ENCODE results near the gene PIK3C2A.
A peak's percentile ranks its signal among the peaks of the same experiment; 100 is the strongest.
"Not testable (repeated sequence)": the region's sequence is repeated elsewhere in the genome, so short reads cannot be mapped to it uniquely, and the experiment has no call there.

Gene PIK3C2A, protein sequence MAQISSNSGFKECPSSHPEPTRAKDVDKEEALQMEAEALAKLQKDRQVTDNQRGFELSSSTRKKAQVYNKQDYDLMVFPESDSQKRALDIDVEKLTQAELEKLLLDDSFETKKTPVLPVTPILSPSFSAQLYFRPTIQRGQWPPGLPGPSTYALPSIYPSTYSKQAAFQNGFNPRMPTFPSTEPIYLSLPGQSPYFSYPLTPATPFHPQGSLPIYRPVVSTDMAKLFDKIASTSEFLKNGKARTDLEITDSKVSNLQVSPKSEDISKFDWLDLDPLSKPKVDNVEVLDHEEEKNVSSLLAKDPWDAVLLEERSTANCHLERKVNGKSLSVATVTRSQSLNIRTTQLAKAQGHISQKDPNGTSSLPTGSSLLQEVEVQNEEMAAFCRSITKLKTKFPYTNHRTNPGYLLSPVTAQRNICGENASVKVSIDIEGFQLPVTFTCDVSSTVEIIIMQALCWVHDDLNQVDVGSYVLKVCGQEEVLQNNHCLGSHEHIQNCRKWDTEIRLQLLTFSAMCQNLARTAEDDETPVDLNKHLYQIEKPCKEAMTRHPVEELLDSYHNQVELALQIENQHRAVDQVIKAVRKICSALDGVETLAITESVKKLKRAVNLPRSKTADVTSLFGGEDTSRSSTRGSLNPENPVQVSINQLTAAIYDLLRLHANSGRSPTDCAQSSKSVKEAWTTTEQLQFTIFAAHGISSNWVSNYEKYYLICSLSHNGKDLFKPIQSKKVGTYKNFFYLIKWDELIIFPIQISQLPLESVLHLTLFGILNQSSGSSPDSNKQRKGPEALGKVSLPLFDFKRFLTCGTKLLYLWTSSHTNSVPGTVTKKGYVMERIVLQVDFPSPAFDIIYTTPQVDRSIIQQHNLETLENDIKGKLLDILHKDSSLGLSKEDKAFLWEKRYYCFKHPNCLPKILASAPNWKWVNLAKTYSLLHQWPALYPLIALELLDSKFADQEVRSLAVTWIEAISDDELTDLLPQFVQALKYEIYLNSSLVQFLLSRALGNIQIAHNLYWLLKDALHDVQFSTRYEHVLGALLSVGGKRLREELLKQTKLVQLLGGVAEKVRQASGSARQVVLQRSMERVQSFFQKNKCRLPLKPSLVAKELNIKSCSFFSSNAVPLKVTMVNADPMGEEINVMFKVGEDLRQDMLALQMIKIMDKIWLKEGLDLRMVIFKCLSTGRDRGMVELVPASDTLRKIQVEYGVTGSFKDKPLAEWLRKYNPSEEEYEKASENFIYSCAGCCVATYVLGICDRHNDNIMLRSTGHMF (N-terminal part only)

DNA sequence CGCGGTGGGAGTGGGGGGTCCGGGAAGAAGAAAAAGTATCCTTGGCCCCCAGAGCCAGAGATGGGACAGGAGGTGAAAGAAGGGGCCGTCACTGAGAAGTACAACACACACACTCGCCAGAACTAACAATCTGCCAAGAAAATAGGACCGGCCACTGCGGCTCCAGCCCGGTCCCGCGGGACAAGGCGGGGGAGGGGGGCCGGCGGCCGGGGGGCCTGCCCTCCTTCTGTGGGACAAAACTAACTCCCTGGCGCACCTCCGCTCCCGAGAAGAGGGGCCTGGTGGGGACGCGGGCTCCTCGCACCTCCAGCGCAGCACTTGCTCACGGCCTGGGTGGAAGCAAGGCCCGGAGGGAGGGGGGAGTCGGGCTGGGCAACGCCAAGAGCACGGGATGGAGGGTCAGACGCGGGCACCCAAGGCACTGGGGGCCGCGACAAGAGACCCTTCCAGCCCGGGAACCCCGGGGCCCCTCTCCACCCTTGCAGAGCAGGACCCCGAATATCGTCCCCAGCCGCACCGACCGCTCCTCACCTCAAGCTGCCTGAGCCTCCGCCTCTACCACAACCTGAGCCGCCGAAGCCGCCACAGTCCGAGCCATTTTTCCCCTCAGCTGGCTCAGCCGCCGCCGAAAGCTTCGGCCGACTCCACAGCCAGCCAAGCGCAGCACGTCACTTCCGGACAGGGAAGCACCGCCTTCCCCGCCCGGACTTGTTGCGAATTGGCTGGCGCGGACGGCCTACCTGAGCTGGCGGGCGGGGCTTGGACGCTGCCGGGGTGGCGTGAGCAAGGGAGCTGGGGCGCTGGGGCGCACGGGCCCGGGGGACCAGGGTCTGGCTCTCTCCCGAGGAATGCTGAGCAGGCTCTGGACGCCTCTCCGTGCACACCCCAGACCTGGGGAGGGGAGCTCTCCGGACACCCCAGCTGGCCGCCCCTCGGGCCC lies at the start of gene PIK3C2A:
Gene PIK3C2A, minus strand, starts transcription at position 670 of the 940 bp plus-strand sequence. CDS start 38,245 bp downstream, outside the sequence.
- H3K4me1 ChIP-seq (ENCODE audit: control insufficient read depth, insufficient read depth, low read length): peaks cover 12% of the 10 kb centered on the region
- H3K27me3 ChIP-seq (ENCODE audit: control insufficient read depth, insufficient read depth, low read length): no peaks in the 10 kb centered on the region
- no peaks in the 10 kb centered on the region for H3K9me3 ChIP-seq (ENCODE audit: control insufficient read depth, low read length)
- H3K36me3 ChIP-seq (ENCODE audit: control insufficient read depth, insufficient read depth, low read length): no peaks in the 10 kb centered on the region
- peak within 1 kb of the TSS; percentile 76 for H3K9ac ChIP-seq (ENCODE audit: low read length)
- peak within 1 kb of the TSS; percentile 81 for H3K4me3 ChIP-seq (ENCODE audit: low read length)

DNA sequence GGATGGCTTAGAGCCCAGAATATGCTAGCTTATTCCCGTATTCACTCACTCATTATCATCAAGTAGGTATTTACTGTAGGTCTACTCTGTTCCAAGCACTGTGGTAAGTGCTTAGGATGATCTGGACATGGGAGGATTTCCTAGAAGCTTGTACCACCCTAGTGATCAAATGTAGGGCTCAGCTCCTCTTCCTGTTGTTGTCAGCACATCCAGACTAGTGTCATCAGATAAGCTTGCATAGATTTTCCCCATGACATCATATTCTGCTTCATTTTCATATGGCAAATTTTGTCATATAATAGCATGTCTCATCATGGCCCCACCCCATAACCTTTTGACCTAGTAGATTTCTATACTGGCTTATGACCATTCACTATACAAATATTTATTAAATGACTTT lies 49.4 kb upstream of the PIK3C2A start:
- Histone ChIP-seq H3K27me3 (ENCODE audit: control insufficient read depth, insufficient read depth, low read length) (no peaks in the 10 kb centered on the region), H3K9me3 (ENCODE audit: control insufficient read depth, low read length) (no peaks in the 10 kb centered on the region), H3K4me1 (ENCODE audit: control insufficient read depth, insufficient read depth, low read length) (peaks cover 10% of the 10 kb centered on the region), H3K36me3 (ENCODE audit: control insufficient read depth, insufficient read depth, low read length) (no peaks in the 10 kb centered on the region), H3K4me3 (ENCODE audit: low read length) (no peak overlapping the region), H3K9ac (ENCODE audit: low read length) (no peak overlapping the region)

DNA sequence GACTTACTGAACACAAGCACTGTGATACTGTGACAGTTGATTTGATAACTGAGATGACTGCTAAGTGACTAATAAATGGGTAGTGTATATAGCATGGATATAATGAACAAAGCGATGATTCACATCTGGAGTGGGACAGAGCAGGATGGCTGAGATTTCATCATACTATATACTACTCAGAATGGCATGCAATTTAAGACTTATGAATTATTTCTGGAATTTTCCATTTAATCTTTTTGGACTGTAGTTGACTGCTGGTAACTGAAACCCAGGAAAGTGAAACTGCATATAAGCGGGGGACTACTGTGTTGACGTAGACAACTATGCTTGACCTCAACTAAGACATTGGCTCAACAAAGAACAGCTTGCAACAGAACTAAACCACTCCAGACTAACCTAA lies 48.7 kb upstream of the PIK3C2A start:
- Histone ChIP-seq H3K36me3 (ENCODE audit: control insufficient read depth, insufficient read depth, low read length) (no peaks in the 10 kb centered on the region), H3K4me3 (ENCODE audit: low read length) (no peak overlapping the region), H3K9ac (ENCODE audit: low read length) (no peak overlapping the region), H3K9me3 (ENCODE audit: control insufficient read depth, low read length) (no peaks in the 10 kb centered on the region), H3K4me1 (ENCODE audit: control insufficient read depth, insufficient read depth, low read length) (peaks cover 10% of the 10 kb centered on the region), H3K27me3 (ENCODE audit: control insufficient read depth, insufficient read depth, low read length) (no peaks in the 10 kb centered on the region)

DNA sequence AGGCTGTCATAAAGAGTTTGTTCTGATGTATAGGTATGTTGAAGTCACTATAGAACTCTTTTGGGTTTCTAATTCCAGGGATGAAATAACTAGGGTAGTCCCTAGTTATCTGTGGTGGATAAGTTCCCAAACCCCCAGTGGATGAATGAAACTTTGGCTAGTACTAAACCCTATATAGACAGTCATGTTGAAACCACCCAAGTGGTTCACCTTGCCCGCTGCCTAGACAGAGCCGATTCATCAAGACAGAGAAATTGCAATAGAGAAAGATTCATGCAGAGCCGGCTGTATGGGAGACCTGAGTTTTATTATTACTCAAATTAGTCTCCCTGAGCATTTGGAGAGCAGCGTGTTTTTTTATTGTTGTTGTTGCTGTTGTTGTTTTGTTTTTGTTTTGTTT lies 44.9 kb upstream of the PIK3C2A start:
- no peaks in the 10 kb centered on the region for H3K36me3 ChIP-seq (ENCODE audit: control insufficient read depth, insufficient read depth, low read length)
- H3K9me3 ChIP-seq (ENCODE audit: control insufficient read depth, low read length): no peaks in the 10 kb centered on the region
- H3K27me3 ChIP-seq (ENCODE audit: control insufficient read depth, insufficient read depth, low read length): no peaks in the 10 kb centered on the region
- no peak overlapping the region for H3K9ac ChIP-seq (ENCODE audit: low read length)
- no peaks in the 10 kb centered on the region for H3K4me1 ChIP-seq (ENCODE audit: control insufficient read depth, insufficient read depth, low read length)
- no peak overlapping the region for H3K4me3 ChIP-seq (ENCODE audit: low read length)

DNA sequence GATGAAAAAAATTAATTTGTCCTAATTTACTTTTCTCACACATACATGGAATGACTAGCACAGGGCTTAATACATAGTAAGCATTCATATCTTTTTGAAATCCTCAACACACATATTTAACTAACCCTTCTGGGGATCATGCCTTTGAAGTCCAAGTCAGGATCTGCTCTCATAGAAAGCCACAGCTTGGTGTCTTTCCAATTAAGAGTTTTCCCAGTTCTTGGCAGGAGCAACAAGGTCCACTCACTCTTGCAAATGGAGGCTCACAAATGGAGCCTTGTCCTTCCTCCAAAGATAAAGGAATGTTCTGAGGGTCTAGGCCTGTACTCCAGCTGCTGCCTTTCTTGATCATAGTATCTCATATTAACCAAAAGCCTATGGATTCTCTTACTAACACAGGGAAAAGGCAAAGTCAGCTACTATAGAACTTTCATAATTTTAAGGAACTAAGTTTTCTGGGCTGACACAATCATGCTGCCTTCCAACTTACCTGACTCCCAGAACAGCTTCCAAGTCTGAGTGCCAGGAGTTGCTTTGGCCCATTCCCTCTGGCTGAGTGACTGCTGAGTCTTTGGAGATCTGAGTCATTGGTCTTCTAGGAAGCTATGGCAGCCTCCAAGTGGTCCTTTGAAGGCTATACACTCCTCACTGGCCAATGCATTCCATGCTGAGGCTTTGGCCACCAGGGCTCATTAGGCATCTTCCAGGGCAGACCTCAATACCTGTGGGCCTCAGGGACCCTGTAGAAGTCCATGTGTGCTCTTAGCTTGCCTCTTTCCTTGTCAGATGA lies 43.0 kb upstream of the PIK3C2A start:
- no peaks in the 10 kb centered on the region for H3K9me3 ChIP-seq (ENCODE audit: control insufficient read depth, low read length)
- H3K9ac ChIP-seq (ENCODE audit: low read length): no peak overlapping the region
- H3K4me1 ChIP-seq (ENCODE audit: control insufficient read depth, insufficient read depth, low read length): no peaks in the 10 kb centered on the region
- H3K27me3 ChIP-seq (ENCODE audit: control insufficient read depth, insufficient read depth, low read length): no peaks in the 10 kb centered on the region
- no peaks in the 10 kb centered on the region for H3K36me3 ChIP-seq (ENCODE audit: control insufficient read depth, insufficient read depth, low read length)
- no peak overlapping the region for H3K4me3 ChIP-seq (ENCODE audit: low read length)

DNA sequence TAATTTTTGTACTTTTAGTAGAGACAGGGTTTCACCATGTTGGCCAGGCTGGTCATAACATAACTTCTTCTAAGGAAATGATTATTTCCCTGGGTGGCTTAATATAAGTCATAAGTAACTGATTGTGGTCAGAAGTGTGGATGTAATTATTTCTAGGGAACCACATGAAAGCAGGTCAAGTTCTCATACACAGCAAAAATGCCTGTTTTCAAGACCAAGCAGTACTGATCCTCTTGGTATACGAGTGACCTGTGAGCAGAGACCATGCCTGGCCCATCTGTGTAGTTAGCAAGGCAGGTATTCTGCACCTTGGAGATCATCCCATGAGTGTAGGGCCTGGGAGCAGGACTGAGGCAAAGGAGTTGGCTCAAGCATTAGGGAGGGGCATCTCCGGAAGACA lies 36.3 kb upstream of the PIK3C2A start:
- H3K36me3 ChIP-seq (ENCODE audit: control insufficient read depth, insufficient read depth, low read length): no peaks in the 10 kb centered on the region
- no peaks in the 10 kb centered on the region for H3K4me1 ChIP-seq (ENCODE audit: control insufficient read depth, insufficient read depth, low read length)
- no peaks in the 10 kb centered on the region for H3K27me3 ChIP-seq (ENCODE audit: control insufficient read depth, insufficient read depth, low read length)
- no peak overlapping the region for H3K9ac ChIP-seq (ENCODE audit: low read length)
- H3K9me3 ChIP-seq (ENCODE audit: control insufficient read depth, low read length): no peaks in the 10 kb centered on the region
- no peak overlapping the region for H3K4me3 ChIP-seq (ENCODE audit: low read length)

DNA sequence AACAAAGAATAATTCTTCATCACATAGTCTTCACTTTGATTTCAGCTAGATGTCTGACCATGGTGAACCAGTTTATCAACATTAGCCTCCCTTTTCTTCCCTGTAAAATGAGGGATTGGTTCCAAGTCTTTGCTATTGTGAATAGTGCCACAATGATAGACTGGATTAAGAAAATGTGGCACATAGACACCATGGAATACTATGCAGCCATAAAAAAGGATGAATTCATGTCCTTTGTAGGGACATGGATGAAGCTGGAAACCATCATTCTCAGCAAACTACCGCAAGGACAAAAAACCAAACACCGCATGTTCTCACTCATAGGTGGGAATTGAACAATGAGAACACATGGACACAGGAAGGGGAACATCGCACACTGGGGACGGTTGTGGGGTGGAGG lies 35.2 kb upstream of the PIK3C2A start:
- H3K9ac ChIP-seq (ENCODE audit: low read length); H3K9me3 ChIP-seq (ENCODE audit: control insufficient read depth, low read length); H3K36me3 ChIP-seq (ENCODE audit: control insufficient read depth, insufficient read depth, low read length); H3K4me1 ChIP-seq (ENCODE audit: control insufficient read depth, insufficient read depth, low read length); H3K4me3 ChIP-seq (ENCODE audit: low read length); H3K27me3 ChIP-seq (ENCODE audit: control insufficient read depth, insufficient read depth, low read length): not testable (repeated sequence)

DNA sequence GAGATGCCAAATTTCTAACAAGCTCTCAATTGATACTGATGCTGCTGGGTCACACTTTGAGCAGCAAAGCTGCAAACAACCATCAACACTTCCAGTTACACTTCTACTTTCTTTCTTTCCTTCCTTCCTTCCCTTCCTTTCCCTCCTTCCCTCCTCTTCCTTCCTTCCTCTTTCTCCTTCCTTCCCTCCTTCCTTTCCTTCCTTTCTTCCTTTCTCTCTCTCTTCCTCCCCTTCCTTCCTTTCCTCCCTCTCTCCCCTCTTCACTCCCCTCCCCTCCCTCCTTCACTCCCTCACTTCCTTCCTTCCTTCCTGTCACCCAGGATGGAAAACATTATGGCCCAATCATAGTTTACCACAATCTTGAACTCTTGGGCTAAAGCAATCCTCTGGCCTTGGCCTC lies 33.0 kb upstream of the PIK3C2A start:
- Histone ChIP-seq H3K4me1 (ENCODE audit: control insufficient read depth, insufficient read depth, low read length) (no peaks in the 10 kb centered on the region), H3K27me3 (ENCODE audit: control insufficient read depth, insufficient read depth, low read length) (no peaks in the 10 kb centered on the region), H3K4me3 (ENCODE audit: low read length) (no peak overlapping the region), H3K9ac (ENCODE audit: low read length) (no peak overlapping the region), H3K36me3 (ENCODE audit: control insufficient read depth, insufficient read depth, low read length) (no peaks in the 10 kb centered on the region), H3K9me3 (ENCODE audit: control insufficient read depth, low read length) (no peaks in the 10 kb centered on the region)

DNA sequence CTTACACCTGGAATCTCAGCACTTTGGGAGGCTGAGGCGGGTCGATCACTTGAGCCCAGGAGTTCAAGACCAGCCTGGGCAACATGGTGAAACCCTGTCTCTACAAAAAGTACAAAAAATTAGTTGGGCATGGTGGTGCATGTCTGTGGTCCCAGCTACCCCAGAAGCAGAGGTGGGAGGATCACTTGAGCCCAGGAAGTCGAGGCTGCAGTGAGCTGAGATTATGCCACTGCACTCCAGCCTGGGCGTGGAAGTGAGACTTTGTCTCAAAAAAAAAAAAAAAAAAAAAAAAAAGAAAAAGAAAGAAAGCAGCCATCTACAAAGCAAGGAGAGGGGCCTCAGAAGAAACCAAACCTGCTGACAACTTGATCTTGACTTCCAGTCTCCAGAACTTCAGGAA lies 32.1 kb upstream of the PIK3C2A start:
- H3K27me3 ChIP-seq (ENCODE audit: control insufficient read depth, insufficient read depth, low read length); H3K9me3 ChIP-seq (ENCODE audit: control insufficient read depth, low read length); H3K4me3 ChIP-seq (ENCODE audit: low read length); H3K9ac ChIP-seq (ENCODE audit: low read length); H3K4me1 ChIP-seq (ENCODE audit: control insufficient read depth, insufficient read depth, low read length); H3K36me3 ChIP-seq (ENCODE audit: control insufficient read depth, insufficient read depth, low read length): not testable (repeated sequence)

DNA sequence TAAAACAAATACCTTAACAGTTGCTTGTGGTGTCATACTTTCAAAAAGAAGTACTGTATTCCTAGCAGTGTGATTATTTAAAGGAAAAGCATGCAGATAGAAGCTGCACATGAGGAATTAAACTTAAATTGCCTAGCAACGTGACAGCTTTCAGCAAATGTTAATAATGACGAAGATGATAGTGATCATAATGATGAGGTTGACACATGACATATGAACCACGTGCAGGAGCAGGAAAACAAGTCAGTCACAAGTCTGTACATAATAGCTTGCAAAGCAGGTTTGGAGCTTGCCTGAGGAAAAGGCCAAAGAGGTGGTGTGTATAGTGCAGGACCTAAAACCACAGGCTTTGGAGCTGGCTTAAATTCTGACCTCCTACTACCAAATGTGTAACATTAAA lies 30.6 kb upstream of the PIK3C2A start:
- Histone ChIP-seq H3K36me3 (ENCODE audit: control insufficient read depth, insufficient read depth, low read length) (no peaks in the 10 kb centered on the region), H3K4me1 (ENCODE audit: control insufficient read depth, insufficient read depth, low read length) (no peaks in the 10 kb centered on the region), H3K4me3 (ENCODE audit: low read length) (no peak overlapping the region), H3K27me3 (ENCODE audit: control insufficient read depth, insufficient read depth, low read length) (no peaks in the 10 kb centered on the region), H3K9ac (ENCODE audit: low read length) (no peak overlapping the region), H3K9me3 (ENCODE audit: control insufficient read depth, low read length) (no peaks in the 10 kb centered on the region)
